GM19023 (cell line): ENCODE measurements around the gene DENND11.
A peak's percentile ranks its signal among the peaks of the same experiment; 100 is the strongest.

Experiments
- ATAC-seq: cut with Tn5 transposase; IDR thresholded peaks from one replicate; pipeline ENCODE4 v1.9.1; 2021; ENCODE audit warnings: mild to moderate bottlenecking, moderate library complexity; ENCODE audit not compliant: unreplicated experiment

Gene DENND11

GRCh38 chr7:141685285-141686023 lies 16.5 kb downstream of the DENND11 start:
- ATAC-seq: no peak

- peak; percentile 60 for ATAC-seq
Observed at GRCh38 chr7:141679014-141679413, 23.0 kb downstream of the DENND11 start.

- ATAC-seq: no peak
Observed at GRCh38 chr7:141676618-141677017, 25.3 kb downstream of the DENND11 start.

GRCh38 chr7:141675436-141676215 lies 26.3 kb downstream of the DENND11 start:
- no peak for ATAC-seq

GRCh38 chr7:141674702-141675101 lies 27.3 kb downstream of the DENND11 start:
- no peak for ATAC-seq

GRCh38 chr7:141674171-141674671 lies 27.7 kb downstream of the DENND11 start:
- ATAC-seq: no peak

- ATAC-seq: no peak
Observed at GRCh38 chr7:141673346-141673745, 28.6 kb downstream of the DENND11 start.

- no peak for ATAC-seq
Observed at GRCh38 chr7:141671705-141672496, 30.1 kb downstream of the DENND11 start.

GRCh38 chr7:141668853-141669252 lies 33.1 kb downstream of the DENND11 start:
- no peak for ATAC-seq

- no peak for ATAC-seq
Observed at GRCh38 chr7:141666071-141666470, 35.9 kb downstream of the DENND11 start.

GRCh38 chr7:141665208-141666035 lies 36.5 kb downstream of the DENND11 start:
- no peak for ATAC-seq

- no peak for ATAC-seq
Observed at GRCh38 chr7:141664450-141664849, 37.5 kb downstream of the DENND11 start.

GRCh38 chr7:141663081-141663849 lies 38.7 kb downstream of the DENND11 start:
- no peak for ATAC-seq

- ATAC-seq: no peak
Observed at GRCh38 chr7:141660259-141660658, 41.7 kb downstream of the DENND11 start.

GRCh38 chr7:141659501-141659900 lies 42.5 kb downstream of the DENND11 start:
- ATAC-seq: no peak

- peak; percentile 76 for ATAC-seq
Observed at GRCh38 chr7:141654551-141654950, 47.4 kb downstream of the DENND11 start.

- ATAC-seq: no peak
Observed at GRCh38 chr7:141652691-141653090, 49.3 kb downstream of the DENND11 start.
